ENCODE results near the gene NDUFV1. TPM values are rescaled to one million over a fixed set of nuclear protein-coding genes. Genes with fewer than 3 reads are reported as not detected.

The NDUFV1 gene
- total and polyA plus RNA-seq, 9 of the 15 experiments (the other 6 are each of a cell fraction or from before 2014, with no cell fraction given), result 10.8 to 423 (median 209) TPM

DNA sequence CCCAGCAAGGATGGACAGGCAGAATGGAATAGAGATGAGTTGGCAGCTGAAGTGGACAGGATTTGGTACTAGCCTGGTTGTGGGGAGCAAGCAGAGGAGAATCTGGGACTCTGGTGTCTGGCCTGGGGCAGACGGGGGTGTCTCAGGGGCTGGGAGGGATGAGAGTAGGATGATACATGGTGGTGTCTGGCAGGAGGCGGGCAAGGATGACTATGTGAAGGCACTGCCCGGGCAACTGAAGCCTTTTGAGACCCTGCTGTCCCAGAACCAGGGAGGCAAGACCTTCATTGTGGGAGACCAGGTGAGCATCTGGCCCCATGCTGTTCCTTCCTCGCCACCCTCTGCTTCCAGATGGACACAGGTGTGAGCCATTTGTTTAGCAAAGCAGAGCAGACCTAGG, 20.8 kb upstream of the NDUFV1 start:
- H3K27ac ChIP-seq (ENCODE audit: extremely low read depth, low read depth, low read length), result peak overlapping the region; percentile 16; the same call in 1 of the 3 replicates
- no peak overlapping the region for H2AFZ ChIP-seq (ENCODE audit: low read depth, low read length)
- FAIRE-seq (no peak), ATAC-seq (no peak), DNase-seq (ENCODE audit: extremely low read depth in 1 of 4, low spot score in 3 of 4) (no peak)
- H3K36me3 ChIP-seq (ENCODE audit: control insufficient read depth, insufficient read depth, low read length), result peaks cover 41% of the 10 kb centered on the region
- in situ Hi-C loops (cut with MboI) (no loop called here), intact Hi-C loops (cut with micrococcal nuclease) (no loop called here)
- no peaks in the 10 kb centered on the region for H3K9me3 ChIP-seq (replicated peaks; ENCODE audit: control insufficient read depth, insufficient read depth, low read depth, low read length)
- H3K9ac ChIP-seq (ENCODE audit: insufficient read depth in 1 of 2, low read depth in 2 of 2, low read length in 2 of 2), result peak overlapping the region in 1 of 2 experiments; percentile 99; a peak in 2 of 4 replicates
- 86% methylated on average over 3 of the region's 4 CpGs for WGBS (ENCODE audit: insufficient coverage, low coverage, missing lambda C conversion rate)
- H3K4me3 ChIP-seq, result no peak overlapping the region
- H3K4me1 ChIP-seq (replicated peaks in 1 of 2; ENCODE audit: control insufficient read depth in 2 of 2, insufficient read depth in 2 of 2, low read length in 2 of 2), result peaks cover 21 to 42% of the 10 kb centered on the region in 2 experiments; a peak in 4 of 5 replicates
- H3K9me1 ChIP-seq (ENCODE audit: control insufficient read depth, insufficient read depth, low read length), result peaks cover 5% of the 10 kb centered on the region
- H3K4me2 ChIP-seq (ENCODE audit: insufficient read depth, low read length), result peak overlapping the region; percentile 87
- ChIA-PET POLR2A (interaction anchor here (0.7 to 2.1 kb wide), 5 partner anchors 10 to 29 kb away, joined by 3 to 15 read pairs (median 4); no protein-coding TSS in a partner anchor), CTCF (ENCODE audit: low intra/inter-chr PET ratio) (no interaction called here)
- BruUV-seq (replicated peaks), result TSS peak; percentile 53
- H4K20me1 ChIP-seq (replicated peaks; ENCODE audit: control insufficient read depth, insufficient read depth, low read length), result peaks cover 14% of the 10 kb centered on the region; the same call in 1 of the 2 replicates
- H3K27me3 ChIP-seq (ENCODE audit: control insufficient read depth in 2 of 2, insufficient read depth in 2 of 2, low read length in 2 of 2), result no peaks in the 10 kb centered on the region
- no peak for TF ChIP-seq POLR2AphosphoS2 (IDR thresholded peaks at IDR 0.05; ENCODE audit: low read length)
- TF ChIP-seq ZNF695 (CRISPR knock-in tag; IDR thresholded peaks at IDR 0.05), result no peak
- TF ChIP-seq ZNF445 (CRISPR knock-in tag; IDR thresholded peaks at IDR 0.05; ENCODE audit: low read depth), result no peak
- no peak for TF ChIP-seq RNF219 (CRISPR knock-in tag; IDR thresholded peaks at IDR 0.05)
- TF ChIP-seq FOXA1 (IDR thresholded peaks at IDR 0.05; ENCODE audit: borderline replicate concordance), result no peak
- TF ChIP-seq ZNF253 (CRISPR knock-in tag; conservative IDR thresholded peaks at IDR 0.05), result no peak
- no peak for TF ChIP-seq ZNF347 (CRISPR knock-in tag; IDR thresholded peaks at IDR 0.05; ENCODE audit: low read depth)
- no peak for TF ChIP-seq NRF1 (conservative IDR thresholded peaks at IDR 0.05 in 1 of 2, IDR thresholded peaks at IDR 0.05 in 1 of 2)
- no peak for TF ChIP-seq BCL6 (CRISPR knock-in tag; IDR thresholded peaks at IDR 0.05)
- TF ChIP-seq, protein P1, sequence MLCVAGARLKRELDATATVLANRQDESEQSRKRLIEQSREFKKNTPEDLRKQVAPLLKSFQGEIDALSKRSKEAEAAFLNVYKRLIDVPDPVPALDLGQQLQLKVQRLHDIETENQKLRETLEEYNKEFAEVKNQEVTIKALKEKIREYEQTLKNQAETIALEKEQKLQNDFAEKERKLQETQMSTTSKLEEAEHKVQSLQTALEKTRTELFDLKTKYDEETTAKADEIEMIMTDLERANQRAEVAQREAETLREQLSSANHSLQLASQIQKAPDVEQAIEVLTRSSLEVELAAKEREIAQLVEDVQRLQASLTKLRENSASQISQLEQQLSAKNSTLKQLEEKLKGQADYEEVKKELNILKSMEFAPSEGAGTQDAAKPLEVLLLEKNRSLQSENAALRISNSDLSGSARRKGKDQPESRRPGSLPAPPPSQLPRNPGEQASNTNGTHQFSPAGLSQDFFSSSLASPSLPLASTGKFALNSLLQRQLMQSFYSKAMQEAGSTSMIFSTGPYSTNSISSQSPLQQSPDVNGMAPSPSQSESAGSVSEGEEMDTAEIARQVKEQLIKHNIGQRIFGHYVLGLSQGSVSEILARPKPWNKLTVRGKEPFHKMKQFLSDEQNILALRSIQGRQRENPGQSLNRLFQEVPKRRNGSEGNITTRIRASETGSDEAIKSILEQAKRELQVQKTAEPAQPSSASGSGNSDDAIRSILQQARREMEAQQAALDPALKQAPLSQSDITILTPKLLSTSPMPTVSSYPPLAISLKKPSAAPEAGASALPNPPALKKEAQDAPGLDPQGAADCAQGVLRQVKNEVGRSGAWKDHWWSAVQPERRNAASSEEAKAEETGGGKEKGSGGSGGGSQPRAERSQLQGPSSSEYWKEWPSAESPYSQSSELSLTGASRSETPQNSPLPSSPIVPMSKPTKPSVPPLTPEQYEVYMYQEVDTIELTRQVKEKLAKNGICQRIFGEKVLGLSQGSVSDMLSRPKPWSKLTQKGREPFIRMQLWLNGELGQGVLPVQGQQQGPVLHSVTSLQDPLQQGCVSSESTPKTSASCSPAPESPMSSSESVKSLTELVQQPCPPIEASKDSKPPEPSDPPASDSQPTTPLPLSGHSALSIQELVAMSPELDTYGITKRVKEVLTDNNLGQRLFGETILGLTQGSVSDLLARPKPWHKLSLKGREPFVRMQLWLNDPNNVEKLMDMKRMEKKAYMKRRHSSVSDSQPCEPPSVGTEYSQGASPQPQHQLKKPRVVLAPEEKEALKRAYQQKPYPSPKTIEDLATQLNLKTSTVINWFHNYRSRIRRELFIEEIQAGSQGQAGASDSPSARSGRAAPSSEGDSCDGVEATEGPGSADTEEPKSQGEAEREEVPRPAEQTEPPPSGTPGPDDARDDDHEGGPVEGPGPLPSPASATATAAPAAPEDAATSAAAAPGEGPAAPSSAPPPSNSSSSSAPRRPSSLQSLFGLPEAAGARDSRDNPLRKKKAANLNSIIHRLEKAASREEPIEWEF (CRISPR knock-in tag; IDR thresholded peaks at IDR 0.05), result no peak
- TF ChIP-seq ZNF282 (CRISPR knock-in tag; IDR thresholded peaks at IDR 0.05), result no peak
- TF ChIP-seq ZBTB7A (IDR thresholded peaks at IDR 0.05; ENCODE audit: borderline replicate concordance, control insufficient read depth, low read depth, low read length), result no peak
- TF ChIP-seq ARID2 (IDR thresholded peaks at IDR 0.05), result no peak
- peaks cover 43% of the 10 kb centered on the region for H3K79me2 ChIP-seq (ENCODE audit: control insufficient read depth, insufficient read depth, low read length)
